T-helper 2 cell treated with Interferon-gamma antibody and Interleukin-4, amounts not matched to agents 100 ng/mL and 5 ng/mL, for 36 hours (primary cell): ENCODE results near the gene MAN1A1. TPM values are rescaled to one million over a fixed set of nuclear protein-coding genes. Genes with fewer than 3 reads are reported as not detected.
"Not testable (repeated sequence)": the region's sequence is repeated elsewhere in the genome, so short reads cannot be mapped to it uniquely, and the experiment has no call there.

Experiments
- intact Hi-C: fragments of 100-400 bp; cut with micrococcal nuclease; formaldehyde crosslinking; loops from one replicate; pipeline ENCODE4 v1.15.1; 2023
- total RNA-seq: library from RNA; stranded (reverse); gene quantifications from 2 replicates; pipeline ENCODE4 v1.2.3, GENCODE V29; 2022

Gene MAN1A1
- total RNA-seq, 1 donor from 2014 or later, result 24.2 TPM

GRCh38 chr6:119311514-119312142 is 37.9 kb downstream of the MAN1A1 start:
- intact Hi-C loops, result loop anchor here (5.0 to 10.0 kb wide), 4 partner anchors 49 to 417 kb away; partner anchors contain the start of genes ASF1A, FAM184A and MCM9

- intact Hi-C loops, result loop anchor here (5.0 to 10.0 kb wide), 4 partner anchors 48 to 416 kb away; partner anchors contain the start of genes ASF1A, FAM184A and MCM9
These were observed 39.0 kb downstream of the MAN1A1 start for GRCh38 chr6:119310486-119311036.

GRCh38 chr6:119308991-119309657 is 40.4 kb downstream of the MAN1A1 start:
- intact Hi-C loops, result no loop called here

- intact Hi-C loops, result no loop called here
These were observed 41.5 kb downstream of the MAN1A1 start for GRCh38 chr6:119308048-119308570.

- intact Hi-C loops, result no loop called here
These were observed 42.5 kb downstream of the MAN1A1 start for GRCh38 chr6:119307056-119307455.

GRCh38 chr6:119306396-119306968 is 43.1 kb downstream of the MAN1A1 start:
- intact Hi-C loops, result no loop called here

- intact Hi-C loops, result no loop called here
These were observed 46.2 kb downstream of the MAN1A1 start for GRCh38 chr6:119303164-119303887.

- intact Hi-C loops, result no loop called here
These were observed 48.1 kb downstream of the MAN1A1 start for GRCh38 chr6:119301429-119301828.

GRCh38 chr6:119299694-119300093 is 49.9 kb downstream of the MAN1A1 start:
- intact Hi-C loops, result no loop called here

GRCh38 chr6:119297049-119297448 is 52.5 kb downstream of the MAN1A1 start:
- intact Hi-C loops, result no loop called here

GRCh38 chr6:119296036-119297035 is 53.2 kb downstream of the MAN1A1 start:
- intact Hi-C loops, result no loop called here

- intact Hi-C loops, result loop anchor here (2.0 kb wide), 1 partner anchor 20 kb away; no protein-coding TSS in a partner anchor
These were observed 54.6 kb downstream of the MAN1A1 start for GRCh38 chr6:119294984-119295383.

- intact Hi-C loops, result not testable (repeated sequence)
These were observed 58.5 kb downstream of the MAN1A1 start for GRCh38 chr6:119291060-119291459.

GRCh38 chr6:119290306-119290705 is 59.3 kb downstream of the MAN1A1 start:
- intact Hi-C loops, result no loop called here

- intact Hi-C loops, result no loop called here
These were observed 59.9 kb downstream of the MAN1A1 start for GRCh38 chr6:119289651-119290050.

GRCh38 chr6:119285908-119286625 is 63.5 kb downstream of the MAN1A1 start:
- intact Hi-C loops, result no loop called here

GRCh38 chr6:119284861-119285521 is 64.6 kb downstream of the MAN1A1 start:
- intact Hi-C loops, result no loop called here

GRCh38 chr6:119283979-119284545 is 65.5 kb downstream of the MAN1A1 start:
- intact Hi-C loops, result no loop called here
